IMR-90 (cell line): ENCODE results near the gene TRIML2. TPM values are rescaled to one million over a fixed set of nuclear protein-coding genes. Genes with fewer than 3 reads are reported as not detected.

Experiments used
- ATAC-seq: fragments of 200-7000 bp; cut with Tn5 transposase; 2 replicates; pipeline ENCODE4 v1.9.1; 2020; ENCODE audit warnings: low read depth, mild to moderate bottlenecking, moderate library complexity
- BruUV-seq: library from RNA; stranded (reverse); fragments of 400-500 nt; replicated peaks from 2 replicates; lab custom pipeline; 2021; lab: Mats Ljungman, UMichigan
- CTCF ChIA-PET: fragments of 300-600 bp; formaldehyde crosslinking; extraction: SDS; loops from one replicate; lab custom pipeline; 2021; ENCODE audit warnings: antibody characterized with exemption; lab: Yijun Ruan, JAX
- POLR2A ChIA-PET: fragments of 300-600 bp; sonication (Branson Sonifier 250); formaldehyde crosslinking; loops from one replicate; lab custom pipeline; 2022; ENCODE audit warnings: antibody characterized with exemption; ENCODE audit not compliant: unreplicated experiment; lab: Charles Lee
- DNase-seq: peaks from one replicate; pipeline ENCODE4 v3.0.0; 2013
- H2AFZ ChIP-seq: replicated peaks from 2 replicates; pipeline ENCODE3; 2013; ENCODE audit warnings: low read length, mild to moderate bottlenecking; ENCODE audit not compliant: poor library complexity
- H2AK5ac ChIP-seq: 2 replicates; pipeline ENCODE4 v1.6.1; 2013; ENCODE audit warnings: low read depth, low read length, inconsistent platforms
- H2AK9ac ChIP-seq: replicated peaks from 2 replicates; pipeline ENCODE3; 2013; ENCODE audit warnings: mild to moderate bottlenecking, low read depth, low read length, moderate library complexity; ENCODE audit not compliant: poor library complexity
- H2BK120ac ChIP-seq: 2 replicates; pipeline ENCODE4 v1.6.1; 2013; ENCODE audit warnings: low read depth, low read length, inconsistent platforms
- H2BK15ac ChIP-seq: 3 replicates; pipeline ENCODE4 v1.6.1; 2013; ENCODE audit warnings: low read depth, low read length, inconsistent platforms
- H2BK20ac ChIP-seq: 2 replicates; pipeline ENCODE4 v1.6.1; 2013; ENCODE audit warnings: low read depth, mild to moderate bottlenecking, inconsistent platforms, low read length, moderate library complexity
- H2BK5ac ChIP-seq: 2 replicates; pipeline ENCODE4 v1.6.1; 2013; ENCODE audit warnings: mild to moderate bottlenecking, low read depth, low read length, inconsistent platforms; ENCODE audit not compliant: poor library complexity, severe bottlenecking
- H3K14ac ChIP-seq: replicated peaks from 2 replicates; pipeline ENCODE4 v1.6.1; 2013; ENCODE audit warnings: low read depth, low read length, inconsistent platforms
- H3K18ac ChIP-seq: 2 replicates; pipeline ENCODE4 v1.6.1; 2013; ENCODE audit warnings: low read depth, low read length, control low read depth
- H3K23ac ChIP-seq: 2 replicates; pipeline ENCODE4 v1.6.1; 2013; ENCODE audit warnings: low read depth, low read length, inconsistent platforms
- H3K27ac ChIP-seq: 2 replicates; pipeline ENCODE4 v1.5.1; 2013; ENCODE audit warnings: mild to moderate bottlenecking, control low read depth, low read length; ENCODE audit not compliant: insufficient read depth
- H3K27me3 ChIP-seq: 2 replicates; pipeline ENCODE4 v1.6.1; 2013; ENCODE audit warnings: low read length; ENCODE audit not compliant: control insufficient read depth, insufficient read depth
- H3K36me3 ChIP-seq: 2 replicates; pipeline ENCODE4 v1.6.1; 2013; ENCODE audit warnings: low read length, mixed read lengths; ENCODE audit not compliant: control insufficient read depth, insufficient read depth
- H3K4ac ChIP-seq: 2 replicates; pipeline ENCODE4 v1.6.1; 2013; ENCODE audit warnings: low read depth, low read length, inconsistent platforms
- H3K4me1 ChIP-seq: 2 replicates; pipeline ENCODE4 v1.6.1; 2013; ENCODE audit warnings: low read length, mixed read lengths; ENCODE audit not compliant: control insufficient read depth, insufficient read depth
- H3K4me2 ChIP-seq: 2 replicates; pipeline ENCODE4 v1.6.1; 2013; ENCODE audit warnings: low read depth, mild to moderate bottlenecking, control low read depth, low read length, moderate library complexity
- H3K4me3 ChIP-seq: 2 replicates; pipeline ENCODE4 v1.5.1; 2013; ENCODE audit warnings: low read depth, mild to moderate bottlenecking, control low read depth, low read length, moderate library complexity; ENCODE audit not compliant: insufficient read depth
- H3K56ac ChIP-seq: 2 replicates; pipeline ENCODE4 v1.6.1; 2013; ENCODE audit warnings: low read length, inconsistent platforms; ENCODE audit not compliant: insufficient read depth; ENCODE audit errors: extremely low read depth
- H3K79me1 ChIP-seq, 2 experiments: 2 replicates each; pipeline ENCODE4 v1.6.1; 2013; ENCODE audit warnings: low read length in 2 of 2, inconsistent platforms in 1 of 2, low read depth in 1 of 2
- H3K9ac ChIP-seq: 2 replicates; pipeline ENCODE4 v1.6.1; 2013; ENCODE audit warnings: low read depth, low read length, control low read depth
- H3K9me1 ChIP-seq: 2 replicates; pipeline ENCODE4 v1.6.1; 2013; ENCODE audit warnings: low read length, inconsistent platforms; ENCODE audit not compliant: insufficient read depth
- H3K9me3 ChIP-seq: 2 replicates; pipeline ENCODE4 v1.6.1; 2013; ENCODE audit warnings: low read length; ENCODE audit not compliant: control insufficient read depth, insufficient read depth
- H4K20me1 ChIP-seq: 2 replicates; pipeline ENCODE4 v1.6.1; 2013; ENCODE audit warnings: low read length, inconsistent platforms; ENCODE audit not compliant: insufficient read depth
- H4K5ac ChIP-seq: 2 replicates; pipeline ENCODE4 v1.6.1; 2013; ENCODE audit warnings: mild to moderate bottlenecking, low read depth, low read length, control low read depth
- H4K8ac ChIP-seq, 2 experiments: 2 replicates each; pipeline ENCODE4 v1.6.1; 2013; ENCODE audit warnings: low read depth in 2 of 2, low read length in 2 of 2, control low read depth in 1 of 2, inconsistent platforms in 1 of 2
- H4K91ac ChIP-seq: 2 replicates; pipeline ENCODE4 v1.6.1; 2013; ENCODE audit warnings: low read depth, low read length, inconsistent platforms; ENCODE audit not compliant: insufficient read depth
- BHLHE40 ChIP-seq: fragments of 150-350 bp; IDR thresholded peaks from 2 replicates; pipeline ENCODE4 v1.6.1; 2016; ENCODE audit warnings: mild to moderate bottlenecking, low read depth, low read length
- CEBPB ChIP-seq: IDR thresholded peaks from 2 replicates; pipeline ENCODE4 v1.6.1; 2012; ENCODE audit warnings: low read depth, low read length, improper control_type of control experiment
- CHD1 ChIP-seq: IDR thresholded peaks from 2 replicates; pipeline ENCODE4 v1.6.1; 2012; ENCODE audit warnings: low read depth, low read length, improper control_type of control experiment
- FOS ChIP-seq: fragments of 150-350 bp; IDR thresholded peaks from 2 replicates; pipeline ENCODE4 v1.6.1; 2016; ENCODE audit warnings: low read depth, low read length
- MAFK ChIP-seq: IDR thresholded peaks from 2 replicates; pipeline ENCODE4 v1.6.1; 2012; ENCODE audit warnings: low read depth, low read length, improper control_type of control experiment
- MAZ ChIP-seq: IDR thresholded peaks from 2 replicates; pipeline ENCODE4 v1.6.1; 2012; ENCODE audit warnings: low read depth, mild to moderate bottlenecking, low read length, improper control_type of control experiment, moderate library complexity, borderline replicate concordance
- MXI1 ChIP-seq: IDR thresholded peaks from 2 replicates; pipeline ENCODE4 v1.6.1; 2012; ENCODE audit warnings: low read depth, mild to moderate bottlenecking, low read length, moderate library complexity, borderline replicate concordance
- NFE2L2 ChIP-seq: fragments of 150-350 bp; IDR thresholded peaks from 2 replicates; pipeline ENCODE4 v1.6.1; 2016; ENCODE audit warnings: low read depth, mild to moderate bottlenecking, low read length
- POLR2A ChIP-seq: IDR thresholded peaks from 2 replicates; pipeline ENCODE4 v1.6.1; 2012; ENCODE audit warnings: mild to moderate bottlenecking, low read depth, low read length
- RAD21 ChIP-seq: IDR thresholded peaks from 2 replicates; pipeline ENCODE4 v1.6.1; 2012; ENCODE audit warnings: low read length, improper control_type of control experiment
- RCOR1 ChIP-seq: IDR thresholded peaks from 2 replicates; pipeline ENCODE4 v1.6.1; 2012; ENCODE audit warnings: mild to moderate bottlenecking, low read length, improper control_type of control experiment; ENCODE audit not compliant: insufficient replicate concordance
- RFX5 ChIP-seq: IDR thresholded peaks from 2 replicates; pipeline ENCODE4 v1.8.0; 2012; ENCODE audit warnings: low read depth, mild to moderate bottlenecking, low read length, moderate library complexity
- SMC3 ChIP-seq: fragments of 150-350 bp; IDR thresholded peaks from 2 replicates; pipeline ENCODE4 v1.6.1; 2016; ENCODE audit warnings: low read depth, mild to moderate bottlenecking, antibody characterized with exemption, low read length, moderate library complexity
- WGBS, 2 experiments: methylation state at CpG; one replicate each; pipeline versions ENCODE4 v1.1.5 to v1.1.7; 2013; ENCODE audit warnings: missing lambda C conversion rate in 2 of 2; ENCODE audit not compliant: insufficient read length in 1 of 2; ENCODE audit errors: extremely low coverage in 2 of 2; 5-methylcytosine and 5-hydroxymethylcytosine counted together
- dilution Hi-C: fragments of 300-500 bp; cut with HindIII; formaldehyde crosslinking; loops from one replicate; pipeline ENCODE4 v1.14.3; 2018; ENCODE audit warnings: low sequenced_read_pairs; ENCODE audit not compliant: unreplicated experiment
- in situ Hi-C: fragments of 300-500 bp; cut with MboI; formaldehyde crosslinking; loops from 3 replicates; pipeline ENCODE4 v1.14.3; 2019; ENCODE audit warnings: low sequenced_read_pairs, inconsistent platforms, mixed read lengths
- intact Hi-C: fragments of 100-400 bp; cut with micrococcal nuclease; formaldehyde crosslinking; loops from 2 replicates; pipeline ENCODE4 v1.10.0; 2022
- polyA plus RNA-seq, 3 experiments: library from polyadenylated mRNA; depleted of rRNA; stranded (reverse); fragments of >200 nt; gene quantifications; 2 replicates each; pipeline ENCODE4 v1.2.3, GENCODE V29; 2012; ENCODE audit warnings: low replicate concordance in 1 of 3
- total RNA-seq: library from RNA; depleted of rRNA; stranded (reverse); fragments of >200 nt; gene quantifications from 2 replicates; pipeline ENCODE4 v1.2.3, GENCODE V29; 2012
- TF ChIP-seq, protein P1 (sequence below): fragments of 150-350 bp; IDR thresholded peaks from 2 replicates; pipeline ENCODE4 v1.6.1; 2017; ENCODE audit warnings: mild to moderate bottlenecking, antibody characterized with exemption, low read length, low read depth
- TF ChIP-seq, protein P2 (sequence below): conservative IDR thresholded peaks from 2 replicates; pipeline ENCODE4 v1.5.1; 2012; ENCODE audit warnings: mild to moderate bottlenecking, low read depth, low read length, improper control_type of control experiment
- TF ChIP-seq, protein P3 (sequence below): fragments of 150-350 bp; IDR thresholded peaks from 2 replicates; pipeline ENCODE4 v1.6.1; 2016; ENCODE audit warnings: low read depth, mild to moderate bottlenecking, low read length, moderate library complexity, borderline replicate concordance

TRIML2 gene
- total and polyA plus RNA-seq, 2 of the 4 experiments (the other 2 are of a cell fraction) = 0.18 to 0.21 TPM

DNA sequence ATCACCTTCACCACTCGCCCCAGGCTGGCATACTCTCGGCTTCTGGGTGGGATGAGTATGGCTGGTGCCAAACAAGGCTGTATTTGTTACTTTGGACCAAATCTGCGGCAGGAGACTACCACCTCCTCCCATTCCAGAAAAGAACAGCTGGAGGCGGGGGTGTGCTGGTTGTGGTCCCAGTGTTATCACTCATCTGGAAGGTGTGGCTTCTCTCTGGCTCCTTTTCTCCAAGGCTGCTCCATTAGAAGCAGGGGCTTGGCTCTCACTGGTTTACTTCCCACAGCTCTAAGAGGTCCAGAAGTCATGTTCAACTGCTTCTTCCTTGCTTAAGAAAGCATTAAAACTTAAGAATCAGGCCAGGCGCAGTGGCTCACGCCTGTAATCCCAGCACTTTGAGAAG is 2.6 kb upstream of the TRIML2 start:
- ATAC-seq = no peak
- Histone ChIP-seq H4K5ac (no peak overlapping the region), H2BK5ac (no peak overlapping the region), H3K9ac (no peak overlapping the region), H2AK5ac (0 out of 2 replicates have a peak overlapping the region, but pooled peaks have one; percentile 27), H3K79me1 (no peaks in the 10 kb centered on the region), H4K20me1 (no peaks in the 10 kb centered on the region), H3K14ac (0 out of 2 replicates have a peak overlapping the region, but pooled peaks have one; percentile 1), H2BK15ac (no peak overlapping the region; the same call in 2 of the 3 replicates), H3K56ac (no peak overlapping the region), H3K4me1 (peaks cover 6% of the 10 kb centered on the region; the same call in 1 of the 2 replicates), H3K27me3 (no peaks in the 10 kb centered on the region), H3K18ac (no peak overlapping the region), H2AK9ac (no peak overlapping the region), H3K4ac (no peak overlapping the region; the same call in 1 of the 2 replicates), H3K36me3 (no peaks in the 10 kb centered on the region), H2AFZ (no peak overlapping the region), H3K27ac (no peak overlapping the region), H2BK120ac (no peak overlapping the region; the same call in 1 of the 2 replicates), H4K8ac (no peak overlapping the region), H3K9me3 (no peaks in the 10 kb centered on the region), H3K23ac (no peak overlapping the region), H4K91ac (no peak overlapping the region), H2BK20ac (no peak overlapping the region), H3K4me3 (no peak overlapping the region), H3K9me1 (peaks cover 5% of the 10 kb centered on the region; the same call in 1 of the 2 replicates), H3K4me2 (no peak overlapping the region)
- ChIA-PET POLR2A (no interaction called here), CTCF (no interaction called here)
- WGBS, 2 experiments = no CpG with 5 or more reads among the region's 6 CpGs
- intact Hi-C loops (no loop called here), in situ Hi-C loops (no loop called here), dilution Hi-C loops (no loop called here)
- no TSS peak for BruUV-seq
- TF ChIP-seq RAD21 = no peak
- TF ChIP-seq CHD1 = no peak
- TF ChIP-seq RCOR1 = no peak
- TF ChIP-seq NFE2L2 = no peak
- TF ChIP-seq MXI1 = no peak
- TF ChIP-seq MAFK = no peak
- TF ChIP-seq CEBPB = no peak
- TF ChIP-seq, protein P1, sequence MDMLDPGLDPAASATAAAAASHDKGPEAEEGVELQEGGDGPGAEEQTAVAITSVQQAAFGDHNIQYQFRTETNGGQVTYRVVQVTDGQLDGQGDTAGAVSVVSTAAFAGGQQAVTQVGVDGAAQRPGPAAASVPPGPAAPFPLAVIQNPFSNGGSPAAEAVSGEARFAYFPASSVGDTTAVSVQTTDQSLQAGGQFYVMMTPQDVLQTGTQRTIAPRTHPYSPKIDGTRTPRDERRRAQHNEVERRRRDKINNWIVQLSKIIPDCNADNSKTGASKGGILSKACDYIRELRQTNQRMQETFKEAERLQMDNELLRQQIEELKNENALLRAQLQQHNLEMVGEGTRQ = no peak
- no peak for TF ChIP-seq MAZ
- TF ChIP-seq, protein P2, sequence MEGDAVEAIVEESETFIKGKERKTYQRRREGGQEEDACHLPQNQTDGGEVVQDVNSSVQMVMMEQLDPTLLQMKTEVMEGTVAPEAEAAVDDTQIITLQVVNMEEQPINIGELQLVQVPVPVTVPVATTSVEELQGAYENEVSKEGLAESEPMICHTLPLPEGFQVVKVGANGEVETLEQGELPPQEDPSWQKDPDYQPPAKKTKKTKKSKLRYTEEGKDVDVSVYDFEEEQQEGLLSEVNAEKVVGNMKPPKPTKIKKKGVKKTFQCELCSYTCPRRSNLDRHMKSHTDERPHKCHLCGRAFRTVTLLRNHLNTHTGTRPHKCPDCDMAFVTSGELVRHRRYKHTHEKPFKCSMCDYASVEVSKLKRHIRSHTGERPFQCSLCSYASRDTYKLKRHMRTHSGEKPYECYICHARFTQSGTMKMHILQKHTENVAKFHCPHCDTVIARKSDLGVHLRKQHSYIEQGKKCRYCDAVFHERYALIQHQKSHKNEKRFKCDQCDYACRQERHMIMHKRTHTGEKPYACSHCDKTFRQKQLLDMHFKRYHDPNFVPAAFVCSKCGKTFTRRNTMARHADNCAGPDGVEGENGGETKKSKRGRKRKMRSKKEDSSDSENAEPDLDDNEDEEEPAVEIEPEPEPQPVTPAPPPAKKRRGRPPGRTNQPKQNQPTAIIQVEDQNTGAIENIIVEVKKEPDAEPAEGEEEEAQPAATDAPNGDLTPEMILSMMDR = no peak
- TF ChIP-seq, protein P3, sequence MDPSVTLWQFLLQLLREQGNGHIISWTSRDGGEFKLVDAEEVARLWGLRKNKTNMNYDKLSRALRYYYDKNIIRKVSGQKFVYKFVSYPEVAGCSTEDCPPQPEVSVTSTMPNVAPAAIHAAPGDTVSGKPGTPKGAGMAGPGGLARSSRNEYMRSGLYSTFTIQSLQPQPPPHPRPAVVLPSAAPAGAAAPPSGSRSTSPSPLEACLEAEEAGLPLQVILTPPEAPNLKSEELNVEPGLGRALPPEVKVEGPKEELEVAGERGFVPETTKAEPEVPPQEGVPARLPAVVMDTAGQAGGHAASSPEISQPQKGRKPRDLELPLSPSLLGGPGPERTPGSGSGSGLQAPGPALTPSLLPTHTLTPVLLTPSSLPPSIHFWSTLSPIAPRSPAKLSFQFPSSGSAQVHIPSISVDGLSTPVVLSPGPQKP = no peak
- no peak for TF ChIP-seq RFX5
- no peak for TF ChIP-seq POLR2A
- no peak for TF ChIP-seq BHLHE40
- no peak for TF ChIP-seq FOS
- no peak for TF ChIP-seq SMC3
- DNase-seq = no peak
